Activated T-cell treated with anti-CD3 and anti-CD28 coated beads, Interleukin-2, amount 50 U/mL, for 4 hours (primary cell): ENCODE measurements around the gene HRK. TPM values are rescaled to one million over a fixed set of nuclear protein-coding genes. Genes with fewer than 3 reads are reported as not detected.
A peak's percentile ranks its signal among the peaks of the same experiment; 100 is the strongest.

Experiments
- ATAC-seq, 2 donors: fragments of 200-7000 bp; cut with Tn5 transposase; one replicate each; pipeline ENCODE4 v1.10.0; 2021
- DNase-seq: peaks from one replicate; pipeline ENCODE4 v3.0.0-alpha.2; 2020
- H3K27me3 Mint-ChIP-seq: one replicate; pipeline ENCODE4 v1.8.0; 2021; ENCODE audit warnings: low read depth, mixed read lengths
- H3K36me3 Mint-ChIP-seq: one replicate; pipeline ENCODE4 v1.8.0; 2022; ENCODE audit warnings: mixed read lengths; ENCODE audit not compliant: insufficient read depth
- H3K4me1 Mint-ChIP-seq: one replicate; pipeline ENCODE4 v1.8.0; 2021; ENCODE audit warnings: low read depth, mixed read lengths
- H3K4me3 Mint-ChIP-seq: one replicate; pipeline ENCODE4 v1.8.0; 2021; ENCODE audit warnings: mild to moderate bottlenecking, moderate library complexity, mixed read lengths
- H3K9me3 Mint-ChIP-seq: one replicate; pipeline ENCODE4 v1.8.0; 2021; ENCODE audit warnings: mixed read lengths
- total RNA-seq, 3 donors: library from RNA; stranded (reverse); gene quantifications; one replicate each; pipeline ENCODE4 v1.2.1, GENCODE V29; 2021

The HRK gene
- total RNA-seq, 3 donors from 2014 or later = not detected

DNA sequence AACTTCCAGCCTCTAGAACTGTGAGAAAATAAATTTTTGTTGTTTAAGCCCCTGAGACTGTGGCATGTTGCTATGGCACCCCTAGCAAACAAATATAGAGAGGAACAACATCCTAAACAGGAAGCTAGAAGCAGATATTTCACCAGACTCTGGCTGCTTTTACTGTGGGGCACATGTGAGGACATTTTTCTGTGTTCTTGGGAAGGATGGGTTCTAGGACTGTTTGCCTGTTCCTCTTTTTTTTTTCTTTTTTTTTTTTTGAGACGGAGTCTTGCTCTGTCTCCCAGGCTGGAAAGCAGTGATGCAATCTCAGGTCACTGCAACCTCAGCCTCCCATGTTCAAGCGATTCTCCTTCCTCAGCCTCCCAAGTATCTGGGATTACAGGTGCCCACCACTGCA lies 4.2 kb upstream of the HRK start:
- peaks cover 42% of the 10 kb centered on the region for H3K27me3 Mint-ChIP-seq
- no peak for DNase-seq
- no peaks in the 10 kb centered on the region for H3K36me3 Mint-ChIP-seq
- no peak for ATAC-seq
- H3K4me3 Mint-ChIP-seq = no peak overlapping the region
- no peaks in the 10 kb centered on the region for H3K9me3 Mint-ChIP-seq
- H3K4me1 Mint-ChIP-seq = peaks cover 12% of the 10 kb centered on the region

- DNase-seq (no peak), ATAC-seq (no peak)
- Mint-ChIP-seq H3K27me3 (peaks cover 48% of the 10 kb centered on the region), H3K4me1 (peaks cover 18% of the 10 kb centered on the region), H3K4me3 (no peak overlapping the region), H3K36me3 (no peaks in the 10 kb centered on the region), H3K9me3 (no peaks in the 10 kb centered on the region)
These were observed 3.6 kb upstream of the HRK start for GRCh38 chr12:116884871-116885270.

- Mint-ChIP-seq H3K4me3 (no peak overlapping the region), H3K9me3 (no peaks in the 10 kb centered on the region), H3K4me1 (peaks cover 32% of the 10 kb centered on the region), H3K27me3 (peaks cover 62% of the 10 kb centered on the region), H3K36me3 (no peaks in the 10 kb centered on the region)
- ATAC-seq = no peak
- no peak for DNase-seq
These were observed 1.5 kb upstream of the HRK start for GRCh38 chr12:116882742-116883141.

DNA sequence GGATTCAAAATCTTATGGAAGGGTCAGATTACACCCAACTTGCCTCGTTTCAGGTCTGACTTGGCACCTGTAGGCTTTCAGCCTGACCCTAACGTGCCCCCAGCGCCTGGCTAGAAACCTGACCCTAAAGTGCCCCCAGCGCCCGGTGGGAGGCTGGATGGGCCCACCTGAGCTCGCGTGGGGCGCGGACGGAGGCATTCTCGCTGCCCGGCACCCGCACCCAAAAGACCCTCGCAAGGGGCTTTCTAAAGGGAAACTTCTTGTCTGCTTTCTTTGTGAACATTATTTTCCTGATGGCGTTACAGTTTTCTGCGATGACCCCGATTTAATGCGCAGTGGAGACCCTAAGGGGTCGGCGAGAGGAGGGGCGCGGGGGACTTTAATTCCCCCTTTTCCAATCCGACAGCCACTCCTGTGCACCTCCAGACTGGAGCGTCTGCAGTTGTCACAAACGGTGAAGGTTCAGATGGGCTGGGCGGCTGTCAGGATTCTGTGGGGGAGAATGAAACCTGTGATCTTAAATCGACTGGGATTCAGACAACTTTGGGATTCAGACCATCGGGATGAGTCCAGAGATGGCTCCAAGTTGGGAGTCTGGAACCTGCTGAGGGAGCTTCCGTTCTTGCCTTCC lies 751 bp upstream of the HRK start:
- Mint-ChIP-seq H3K27me3 (peaks cover 63% of the 10 kb centered on the region), H3K4me3 (peak overlapping the region; percentile 35), H3K36me3 (no peaks in the 10 kb centered on the region), H3K9me3 (no peaks in the 10 kb centered on the region), H3K4me1 (peaks cover 32% of the 10 kb centered on the region)
- DNase-seq (no peak), ATAC-seq (no peak)

DNA sequence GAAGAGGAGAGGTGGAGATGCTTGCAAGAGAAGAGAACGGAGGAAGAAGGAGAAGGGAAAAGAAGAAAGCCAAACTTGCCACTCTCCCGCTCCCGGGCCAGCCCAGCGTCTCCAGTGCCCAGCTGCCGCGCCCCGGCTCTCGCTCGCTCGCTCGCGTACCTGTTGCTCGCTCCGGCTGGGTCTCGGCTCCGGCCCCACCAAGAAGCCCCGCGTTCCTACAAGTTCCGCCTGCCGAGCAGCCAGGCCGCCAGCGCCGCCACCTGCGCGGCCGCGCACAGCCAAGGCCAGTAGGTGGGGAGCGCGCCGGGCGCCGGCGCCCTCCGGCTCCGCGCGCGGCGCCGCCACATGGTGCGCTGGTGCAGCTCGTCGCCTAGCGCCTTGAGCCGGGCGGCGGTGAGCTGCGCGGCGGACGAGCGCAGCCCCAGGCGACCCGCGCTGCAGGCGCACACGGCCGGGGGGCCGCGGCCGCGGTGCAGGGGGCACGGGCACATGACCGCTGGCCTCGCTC lies 370 bp downstream of the HRK start:
- H3K27me3 Mint-ChIP-seq = peaks cover 70% of the 10 kb centered on the region
- no peaks in the 10 kb centered on the region for H3K36me3 Mint-ChIP-seq
- H3K9me3 Mint-ChIP-seq = no peaks in the 10 kb centered on the region
- ATAC-seq (peak; percentile 87 to 88), DNase-seq (no peak)
- peaks cover 32% of the 10 kb centered on the region for H3K4me1 Mint-ChIP-seq
- peak overlapping the region; percentile 81 for H3K4me3 Mint-ChIP-seq

DNA sequence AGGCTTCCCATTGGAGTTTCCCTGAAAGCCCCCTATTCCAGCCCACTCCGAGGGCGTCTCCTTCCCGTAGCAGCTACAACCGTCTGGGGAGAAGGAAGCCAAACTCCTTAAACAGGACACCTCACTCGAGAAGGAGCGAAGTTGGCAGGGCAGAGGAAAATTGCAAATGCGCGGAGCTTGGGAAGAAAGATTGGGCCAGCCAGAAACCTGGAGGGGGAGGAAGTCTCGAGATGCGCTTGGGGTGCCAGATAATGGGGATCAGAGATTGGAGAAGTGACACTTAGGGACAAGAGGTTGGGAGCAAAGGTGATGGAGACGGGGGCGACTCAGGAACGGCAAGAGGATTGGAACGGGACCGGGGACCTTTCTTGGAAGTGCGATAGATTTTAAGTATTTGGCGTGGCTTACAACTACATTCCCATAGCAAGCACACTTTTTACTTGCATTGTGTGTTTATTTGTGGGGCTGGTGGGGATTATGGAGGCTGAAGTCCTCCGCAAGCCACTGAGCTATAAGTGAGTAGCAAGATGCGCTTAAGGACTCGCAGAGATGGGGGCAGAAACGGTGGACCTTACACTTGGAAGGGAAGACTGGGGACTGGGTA lies 926 bp downstream of the HRK start:
- no peaks in the 10 kb centered on the region for H3K36me3 Mint-ChIP-seq
- H3K9me3 Mint-ChIP-seq = no peaks in the 10 kb centered on the region
- DNase-seq (no peak), ATAC-seq (peak; percentile 4 to 23)
- peak overlapping the region; percentile 81 for H3K4me3 Mint-ChIP-seq
- peaks cover 75% of the 10 kb centered on the region for H3K27me3 Mint-ChIP-seq
- H3K4me1 Mint-ChIP-seq = peaks cover 32% of the 10 kb centered on the region

DNA sequence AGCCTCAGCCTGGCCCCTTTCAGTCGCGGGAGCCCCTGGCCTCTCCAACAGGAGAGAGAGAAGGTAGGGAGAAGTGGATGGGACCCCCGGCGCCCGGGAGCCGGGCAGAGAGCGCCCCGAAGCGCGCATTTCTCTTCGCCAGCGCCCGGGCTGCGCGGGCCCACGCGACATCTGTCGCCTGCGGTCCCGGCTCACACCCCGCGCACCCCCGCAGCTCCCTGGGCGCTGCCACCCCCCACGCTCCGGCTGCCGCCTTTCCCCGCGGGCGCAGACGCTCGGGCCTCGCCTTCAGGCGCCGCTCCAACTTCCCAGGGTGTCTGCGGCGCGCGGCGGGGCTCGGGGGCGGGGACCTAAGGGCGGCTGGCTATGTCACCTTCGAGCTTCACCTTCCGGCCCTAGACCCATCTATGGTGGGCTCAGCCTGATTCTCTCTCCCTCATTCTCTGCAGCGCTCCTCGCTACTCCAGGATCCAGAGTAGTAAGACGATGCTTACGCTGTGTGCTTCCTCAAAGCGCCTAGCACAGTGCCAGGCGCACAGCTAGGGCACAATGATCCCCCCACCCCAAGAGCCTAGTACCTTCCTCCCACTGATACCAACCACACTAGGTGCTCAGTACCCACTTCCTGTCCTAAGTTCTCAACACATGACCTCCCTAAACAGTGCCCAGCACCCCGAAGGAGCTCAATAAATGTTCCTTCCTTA lies 1.6 kb downstream of the HRK start:
- DNase-seq = no peak
- Mint-ChIP-seq H3K9me3 (peaks cover 3% of the 10 kb centered on the region), H3K4me3 (peak overlapping the region; percentile 81), H3K36me3 (no peaks in the 10 kb centered on the region), H3K4me1 (peaks cover 32% of the 10 kb centered on the region), H3K27me3 (peaks cover 79% of the 10 kb centered on the region)
- ATAC-seq = no peak

- no peak for ATAC-seq
- no peaks in the 10 kb centered on the region for H3K36me3 Mint-ChIP-seq
- peaks cover 84% of the 10 kb centered on the region for H3K27me3 Mint-ChIP-seq
- H3K9me3 Mint-ChIP-seq = peaks cover 5% of the 10 kb centered on the region
- H3K4me3 Mint-ChIP-seq = peak overlapping the region; percentile 68
- H3K4me1 Mint-ChIP-seq = peaks cover 32% of the 10 kb centered on the region
- DNase-seq = no peak
These were observed 2.4 kb downstream of the HRK start for GRCh38 chr12:116878567-116879508.

- no peak for ATAC-seq
- H3K4me3 Mint-ChIP-seq = no peak overlapping the region
- peaks cover 5% of the 10 kb centered on the region for H3K9me3 Mint-ChIP-seq
- peaks cover 70% of the 10 kb centered on the region for H3K27me3 Mint-ChIP-seq
- DNase-seq = no peak
- H3K4me1 Mint-ChIP-seq = peaks cover 23% of the 10 kb centered on the region
- no peaks in the 10 kb centered on the region for H3K36me3 Mint-ChIP-seq
These were observed 4.9 kb downstream of the HRK start for GRCh38 chr12:116876151-116876869.

DNA sequence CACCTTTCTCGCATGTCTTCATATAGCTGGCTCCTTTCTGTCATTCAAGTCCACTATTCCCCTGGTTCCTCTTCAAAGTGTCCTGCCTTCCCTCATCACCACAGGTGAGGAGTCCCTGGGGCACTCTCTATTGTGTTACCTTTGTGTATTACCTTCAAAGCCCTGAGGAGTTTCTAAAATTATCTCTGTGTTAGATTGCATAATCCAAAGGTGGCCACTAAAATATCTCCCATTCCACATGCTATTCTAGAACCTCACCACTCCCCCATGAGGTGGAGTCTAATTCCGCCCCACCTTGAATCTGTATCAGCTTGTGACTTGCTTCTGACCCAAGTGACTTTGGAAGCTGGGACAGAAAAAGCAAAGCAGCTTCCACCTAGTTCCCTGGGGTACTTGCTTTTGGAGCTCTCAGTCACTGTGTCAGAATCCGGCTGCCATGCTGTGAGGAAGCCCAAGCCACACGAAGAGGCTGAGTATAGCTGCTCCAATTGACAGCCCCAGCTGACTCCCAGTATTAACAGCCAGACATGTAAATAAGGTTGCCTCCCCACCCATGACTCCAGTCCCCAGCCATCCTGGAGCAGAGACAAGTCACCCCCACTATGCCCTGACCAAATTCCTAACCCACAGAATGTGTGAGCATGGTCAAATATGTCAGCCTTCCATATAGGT lies 6.8 kb downstream of the HRK start:
- peaks cover 58% of the 10 kb centered on the region for H3K27me3 Mint-ChIP-seq

GRCh38 chr12:116870306-116870705 lies 10.9 kb downstream of the HRK start:
- DNase-seq (no peak), ATAC-seq (no peak)
- Mint-ChIP-seq H3K36me3 (no peaks in the 10 kb centered on the region), H3K4me1 (no peaks in the 10 kb centered on the region), H3K4me3 (no peak overlapping the region), H3K9me3 (peaks cover 5% of the 10 kb centered on the region), H3K27me3 (peaks cover 19% of the 10 kb centered on the region)

More for the DNA sequence above, 6.8 kb downstream of the HRK start:
- DNase-seq = no peak
- peaks cover 12% of the 10 kb centered on the region for H3K4me1 Mint-ChIP-seq
- no peak for ATAC-seq
- H3K9me3 Mint-ChIP-seq = peaks cover 5% of the 10 kb centered on the region
- no peak overlapping the region for H3K4me3 Mint-ChIP-seq
- H3K36me3 Mint-ChIP-seq = no peaks in the 10 kb centered on the region

DNA sequence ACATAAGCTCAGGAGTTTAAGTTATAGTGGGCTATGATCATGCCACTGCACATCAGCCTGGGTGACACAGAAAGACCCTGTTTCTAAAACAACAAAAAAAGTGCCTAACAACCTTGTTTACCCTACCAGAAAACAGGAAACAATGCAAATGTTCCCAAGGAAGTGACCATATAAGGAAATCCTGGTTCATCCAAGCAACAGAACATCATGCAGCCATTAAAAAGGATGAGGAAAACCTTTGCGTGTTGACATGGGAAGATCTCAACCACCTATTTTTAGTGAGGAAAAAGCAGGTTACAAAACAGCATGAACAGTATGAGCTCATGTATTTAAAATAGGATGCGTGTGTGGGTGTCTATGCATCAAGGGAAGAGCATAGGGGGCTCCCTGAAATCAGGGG lies 13.7 kb downstream of the HRK start:
- ATAC-seq = no peak
- Mint-ChIP-seq H3K4me3 (no peak overlapping the region), H3K4me1 (no peaks in the 10 kb centered on the region), H3K27me3 (peaks cover 7% of the 10 kb centered on the region), H3K36me3 (no peaks in the 10 kb centered on the region), H3K9me3 (no peaks in the 10 kb centered on the region)
- no peak for DNase-seq
